GM21515 (cell line): ENCODE results near the gene WNK1.

Experiments used
- ATAC-seq: cut with Tn5 transposase; IDR thresholded peaks from one replicate; pipeline ENCODE4 v1.9.1; 2021; ENCODE audit not compliant: unreplicated experiment

WNK1 gene

GRCh38 chr12:944211-944610 lies 191.8 kb downstream of the WNK1 start:
- no peak for ATAC-seq

DNA sequence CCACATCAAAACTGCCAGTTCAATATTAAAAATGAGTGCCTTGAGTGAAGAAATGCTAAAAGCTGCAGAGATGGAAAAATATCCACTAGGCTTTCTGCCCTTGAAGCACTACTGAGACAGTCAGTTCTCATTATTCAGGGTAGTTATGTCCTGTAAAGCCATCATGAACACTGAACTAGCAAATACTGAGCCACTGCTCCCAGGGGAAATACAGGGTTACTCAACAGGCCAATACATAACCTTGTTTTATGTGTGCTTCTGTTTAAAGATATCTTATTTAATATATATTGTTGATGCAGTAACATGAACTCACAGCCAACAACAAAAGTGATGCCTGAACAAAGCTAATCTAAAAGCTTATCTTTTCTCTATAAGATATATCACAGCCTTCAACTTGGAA lies 193.8 kb downstream of the WNK1 start:
- ATAC-seq: no peak

GRCh38 chr12:946631-947030 lies 194.3 kb downstream of the WNK1 start:
- no peak for ATAC-seq

GRCh38 chr12:948238-948637 lies 195.9 kb downstream of the WNK1 start:
- no peak for ATAC-seq

- ATAC-seq: peak; percentile 81
Measured at GRCh38 chr12:949453-950191, 197.2 kb downstream of the WNK1 start, which contains the start of gene RAD52. Gene RAD52 (minus strand): TSS chr12:949694. CDS start chr12:933058, 16,636 bp downstream.

DNA sequence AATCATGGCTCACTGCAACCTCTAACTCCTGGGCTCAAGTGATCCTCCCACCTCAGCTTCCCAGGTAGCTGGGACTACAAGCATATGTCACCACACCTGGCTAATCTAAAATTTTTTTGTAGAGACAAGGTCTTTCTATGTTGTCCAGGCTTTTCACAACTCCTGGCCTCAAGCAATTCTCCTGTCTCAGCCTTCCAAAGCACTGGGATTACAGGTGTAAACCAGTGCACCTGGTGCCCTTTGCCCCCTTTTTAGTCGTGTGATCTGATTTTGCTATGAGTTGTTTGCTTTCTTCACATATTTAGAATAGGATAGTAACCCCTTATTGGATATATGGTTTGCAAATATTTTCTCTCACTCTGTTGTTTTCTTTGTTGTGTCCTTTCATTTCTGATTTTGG lies 198.8 kb downstream of the WNK1 start:
- no peak for ATAC-seq

DNA sequence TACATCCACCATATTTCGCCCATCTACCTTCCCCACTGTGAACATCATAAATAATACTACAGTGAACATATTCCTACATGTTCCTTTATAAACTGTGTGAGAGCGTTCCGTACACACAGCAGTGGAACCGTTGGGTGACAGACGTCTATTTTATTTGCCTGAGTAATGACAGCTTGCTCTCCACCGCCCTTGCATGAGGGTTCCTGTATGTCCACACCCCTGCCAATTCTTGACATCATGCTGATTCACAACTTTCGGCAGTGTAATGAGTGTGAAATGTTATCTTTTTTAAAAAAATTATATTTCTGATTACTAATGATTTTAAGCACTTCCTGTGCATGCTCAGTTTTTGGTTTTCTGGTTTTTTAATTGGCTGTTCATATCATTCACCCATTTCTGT lies 201.4 kb downstream of the WNK1 start:
- no peak for ATAC-seq

GRCh38 chr12:954741-955140 lies 202.4 kb downstream of the WNK1 start:
- no peak for ATAC-seq

DNA sequence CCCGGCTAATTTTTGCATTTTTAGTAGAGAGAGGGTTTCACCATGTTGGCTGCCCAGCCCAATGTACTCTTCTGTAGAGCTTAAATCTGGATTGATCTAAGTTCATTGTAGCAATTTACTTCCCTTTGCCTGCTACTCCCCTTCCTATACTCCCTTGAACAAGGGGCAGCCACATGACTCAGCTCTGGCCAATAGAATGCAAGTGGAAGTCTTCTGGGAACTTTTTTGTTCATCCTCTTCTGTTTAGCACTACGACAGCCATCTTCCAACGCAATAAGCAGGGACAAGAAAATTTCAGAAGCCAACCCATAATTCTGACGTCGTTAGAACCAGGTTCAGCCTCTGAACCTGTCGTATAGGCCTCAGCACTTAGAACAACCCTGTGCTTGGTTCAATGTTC lies 203.6 kb downstream of the WNK1 start:
- no peak for ATAC-seq

- peak; percentile 64 for ATAC-seq
Measured at GRCh38 chr12:958588-959123, 206.3 kb downstream of the WNK1 start.
